HG02678 (cell line): ENCODE measurements around the gene PRPSAP1.
A peak's percentile ranks its signal among the peaks of the same experiment; 100 is the strongest.
"Not testable (repeated sequence)": the region's sequence is repeated elsewhere in the genome, so short reads cannot be mapped to it uniquely, and the experiment has no call there.

Experiments used
- ATAC-seq: cut with Tn5 transposase; IDR thresholded peaks from one replicate; pipeline ENCODE4 v1.9.1; 2021; ENCODE audit warnings: mild to moderate bottlenecking, moderate library complexity; ENCODE audit not compliant: unreplicated experiment

PRPSAP1 gene

GRCh38 chr17:76360461-76360860 lies 6.7 kb upstream of the PRPSAP1 start:
- ATAC-seq, result no peak

DNA sequence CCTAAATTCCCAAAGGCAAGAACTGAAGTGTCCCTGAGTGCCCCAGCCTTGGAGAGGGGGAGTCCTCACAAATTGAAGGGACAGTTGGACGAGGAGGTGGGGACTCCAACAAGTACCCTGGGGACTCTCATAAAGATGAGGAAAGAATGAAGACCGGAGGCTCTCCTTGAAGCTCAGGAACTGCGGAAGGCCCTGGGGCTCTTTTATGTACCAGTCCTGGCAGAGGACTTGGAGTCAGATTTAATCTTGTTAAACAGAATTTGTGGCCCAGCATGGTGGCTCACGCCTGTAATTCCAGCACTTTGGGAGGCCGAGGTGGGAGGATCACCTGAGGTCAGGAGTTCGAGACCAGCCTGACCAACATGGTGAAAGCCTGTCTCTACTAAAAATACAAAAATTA lies 6.1 kb upstream of the PRPSAP1 start:
- not testable (repeated sequence) for ATAC-seq

- no peak for ATAC-seq
Observed at GRCh38 chr17:76359375-76359774, 5.7 kb upstream of the PRPSAP1 start.

- no peak for ATAC-seq
Observed at GRCh38 chr17:76357597-76358158, 4.0 kb upstream of the PRPSAP1 start.

DNA sequence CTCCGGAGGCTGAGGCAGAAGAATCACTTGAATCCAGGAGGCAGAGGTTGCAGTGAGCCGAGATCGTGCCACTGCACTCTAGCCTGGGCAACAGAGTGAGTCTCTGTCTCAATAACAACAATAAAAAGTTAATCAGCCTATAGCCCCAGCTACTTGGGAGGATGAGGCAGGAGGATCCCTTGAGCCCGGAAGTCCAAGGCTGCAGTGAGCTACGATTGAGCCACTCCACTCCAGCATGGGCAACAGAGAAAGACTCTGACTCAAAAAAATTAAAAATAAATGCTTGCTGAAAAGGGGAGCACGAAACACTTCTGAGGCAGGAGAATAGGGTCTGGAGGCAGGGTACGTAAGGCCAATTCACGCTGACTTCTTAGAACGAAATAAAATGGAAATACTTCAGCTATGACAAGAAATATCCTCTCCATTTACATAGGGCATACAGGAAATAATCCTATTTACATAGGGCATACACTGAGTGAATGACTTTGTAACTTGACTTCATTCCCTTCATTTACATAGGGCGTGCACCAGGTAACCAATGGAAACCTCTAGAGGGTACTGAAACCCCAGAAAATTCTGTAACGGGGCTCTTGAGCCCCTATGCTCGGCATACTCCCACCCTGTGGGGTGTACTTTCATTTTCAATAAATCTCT lies 3.2 kb upstream of the PRPSAP1 start:
- ATAC-seq, result no peak

- no peak for ATAC-seq
Observed at GRCh38 chr17:76354747-76355310, 1.1 kb upstream of the PRPSAP1 start.

DNA sequence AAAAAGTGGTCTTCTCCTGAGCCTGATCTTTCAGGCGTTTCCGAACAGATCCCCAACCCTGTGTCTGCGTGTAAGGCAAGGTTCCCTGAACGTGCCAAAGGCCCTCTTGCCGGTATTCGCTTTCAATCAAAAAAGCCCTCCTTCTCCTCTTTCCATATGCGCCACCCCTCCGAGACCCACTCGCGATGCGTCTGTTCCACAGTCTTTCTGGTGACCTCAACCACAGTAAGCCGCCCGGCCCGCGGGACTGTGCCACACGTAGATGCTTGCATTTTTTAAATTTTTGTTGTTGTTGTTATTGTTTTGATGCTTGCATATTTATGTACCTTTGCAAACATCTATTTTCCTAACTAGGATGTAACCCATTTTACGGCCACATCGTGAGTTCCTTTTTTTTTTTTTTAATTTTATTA lies 607 bp upstream of the PRPSAP1 start:
- ATAC-seq, result no peak

- peak; percentile 8 for ATAC-seq
Observed at GRCh38 chr17:76353004-76353598, 615 bp downstream of the PRPSAP1 start.

- no peak for ATAC-seq
Observed at GRCh38 chr17:76351526-76352071, 2.1 kb downstream of the PRPSAP1 start.

GRCh38 chr17:76350463-76350862 lies 3.3 kb downstream of the PRPSAP1 start:
- no peak for ATAC-seq

DNA sequence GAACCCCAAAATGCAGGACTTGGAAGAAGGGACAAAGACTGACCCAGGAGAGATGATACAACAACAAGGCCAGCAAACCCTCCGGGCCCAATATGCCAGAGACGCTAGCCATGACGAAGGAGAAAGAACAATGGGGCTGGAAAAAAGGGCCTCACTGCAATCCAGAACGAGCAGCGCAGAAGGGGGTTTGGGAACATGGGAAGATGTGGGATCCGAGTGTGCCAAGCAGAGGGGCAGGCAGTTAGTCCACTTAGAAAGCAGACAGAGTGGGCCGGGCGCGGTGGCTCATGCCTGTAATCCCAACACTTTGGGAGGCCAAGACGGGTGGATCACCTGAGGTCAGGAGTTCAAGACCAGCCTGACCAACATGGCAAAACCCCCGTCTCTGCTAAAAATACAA lies 6.8 kb downstream of the PRPSAP1 start:
- not testable (repeated sequence) for ATAC-seq

DNA sequence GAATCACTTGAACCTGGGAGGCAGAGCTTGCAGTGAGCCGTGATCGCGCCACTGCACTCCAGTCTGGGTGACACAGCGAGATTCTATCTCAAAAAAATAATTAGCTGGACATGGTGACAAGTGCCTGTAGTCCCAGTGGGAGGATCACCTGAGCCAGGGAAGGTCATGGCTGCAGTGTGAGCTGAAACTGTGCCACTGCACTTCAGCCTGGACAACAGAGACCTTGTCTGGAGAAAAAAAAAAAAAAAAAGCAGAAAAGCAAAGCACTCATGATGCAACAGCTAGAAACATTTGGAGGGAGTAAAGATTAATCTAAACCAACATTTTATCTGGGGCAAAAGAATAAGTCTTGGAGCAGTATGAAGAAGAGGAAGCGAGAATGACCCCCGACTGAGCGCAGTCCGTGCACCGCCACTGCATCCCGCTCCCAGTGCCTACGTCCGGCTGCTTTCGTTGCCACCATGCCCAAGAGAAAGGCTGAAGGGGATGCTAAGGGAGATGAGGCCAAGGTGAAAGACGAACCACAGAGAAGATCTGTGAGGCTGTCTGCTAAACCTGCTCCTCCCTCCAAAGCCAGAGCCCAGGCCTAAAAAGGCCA lies 8.2 kb downstream of the PRPSAP1 start:
- no peak for ATAC-seq

DNA sequence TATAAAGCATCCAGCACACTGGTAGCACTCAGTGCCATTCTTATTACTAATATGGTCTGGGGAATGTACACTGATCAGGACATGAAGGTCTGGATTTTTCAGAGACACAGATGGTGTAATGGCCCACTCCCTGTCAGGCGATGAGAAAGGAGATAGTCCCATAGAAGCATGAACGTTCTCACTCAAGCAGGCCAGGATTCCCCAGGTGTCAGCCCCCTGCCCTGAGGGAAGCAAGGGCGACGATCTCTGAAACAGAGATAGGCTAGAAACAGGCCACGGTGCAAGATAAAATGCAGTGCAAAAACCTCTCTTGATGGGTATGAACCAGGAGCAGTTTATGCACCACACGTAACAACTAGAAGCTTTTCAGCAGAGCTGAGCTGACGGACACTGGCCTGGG lies 10.6 kb downstream of the PRPSAP1 start:
- ATAC-seq, result no peak

GRCh38 chr17:76341301-76341700 lies 12.4 kb downstream of the PRPSAP1 start:
- ATAC-seq, result no peak

GRCh38 chr17:76337413-76337777 lies 16.3 kb downstream of the PRPSAP1 start:
- ATAC-seq, result no peak

DNA sequence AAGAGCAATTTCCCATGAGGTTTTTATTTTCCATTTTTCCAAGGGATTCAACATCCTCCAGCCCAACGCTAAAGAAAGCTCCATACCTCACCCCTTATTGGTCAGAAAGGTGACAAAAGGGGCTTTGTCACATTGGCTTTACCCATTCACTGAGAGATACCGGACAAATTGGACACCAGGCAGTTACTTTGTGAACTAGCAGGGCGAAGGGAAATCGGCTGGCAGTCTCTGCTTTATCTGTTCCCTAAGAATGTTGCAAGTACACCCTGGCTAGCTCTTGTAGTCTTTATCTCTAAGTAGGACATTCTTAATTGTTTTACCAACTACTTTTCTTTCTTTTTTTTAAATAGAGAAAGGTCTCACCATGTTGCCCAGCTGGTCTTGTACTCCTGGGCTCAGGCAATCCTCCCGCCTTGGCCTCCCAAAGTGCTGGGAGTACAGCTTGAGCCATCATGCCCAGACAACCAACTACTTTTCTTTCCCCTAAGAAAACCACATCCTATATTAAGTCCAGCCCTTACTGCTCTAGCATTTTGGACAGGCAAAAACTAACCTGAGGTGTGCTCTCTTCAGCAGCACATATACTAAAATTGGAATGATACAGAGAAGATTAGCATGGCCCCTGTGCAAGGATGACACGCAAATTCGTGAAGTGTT lies 16.8 kb downstream of the PRPSAP1 start:
- ATAC-seq, result no peak

DNA sequence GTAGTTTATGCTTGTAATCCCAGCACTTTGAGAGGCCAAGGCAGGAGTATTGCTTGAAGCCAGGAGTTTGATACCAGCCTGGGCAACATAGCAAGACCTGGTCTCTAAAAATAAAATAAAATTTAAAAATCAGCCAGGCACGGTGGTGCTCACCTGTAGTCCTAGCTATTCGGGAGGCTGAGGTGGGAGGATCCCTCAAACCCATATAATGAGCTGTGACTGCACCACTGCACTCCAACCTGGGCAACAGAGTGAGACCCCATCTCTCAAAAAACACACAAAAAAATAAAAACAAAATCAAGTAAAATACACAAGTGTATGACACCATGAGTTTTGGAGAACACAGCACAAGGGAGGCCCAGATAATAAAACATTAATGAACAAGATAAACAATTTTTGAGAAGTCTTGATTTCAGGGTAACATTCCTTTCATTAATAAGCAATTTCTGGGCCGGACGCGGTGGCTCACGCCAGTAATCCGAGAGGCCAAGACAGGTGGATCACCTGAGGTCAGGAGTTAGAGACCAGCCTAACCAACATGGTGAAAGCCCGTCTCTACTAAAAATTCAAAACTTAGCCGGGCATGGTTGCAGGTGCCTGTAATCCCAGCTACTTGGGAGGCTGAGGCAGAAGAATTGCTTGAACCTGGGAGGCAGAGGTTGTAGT lies 17.9 kb downstream of the PRPSAP1 start:
- ATAC-seq, result no peak

GRCh38 chr17:76333673-76334505 lies 19.8 kb downstream of the PRPSAP1 start:
- no peak for ATAC-seq

DNA sequence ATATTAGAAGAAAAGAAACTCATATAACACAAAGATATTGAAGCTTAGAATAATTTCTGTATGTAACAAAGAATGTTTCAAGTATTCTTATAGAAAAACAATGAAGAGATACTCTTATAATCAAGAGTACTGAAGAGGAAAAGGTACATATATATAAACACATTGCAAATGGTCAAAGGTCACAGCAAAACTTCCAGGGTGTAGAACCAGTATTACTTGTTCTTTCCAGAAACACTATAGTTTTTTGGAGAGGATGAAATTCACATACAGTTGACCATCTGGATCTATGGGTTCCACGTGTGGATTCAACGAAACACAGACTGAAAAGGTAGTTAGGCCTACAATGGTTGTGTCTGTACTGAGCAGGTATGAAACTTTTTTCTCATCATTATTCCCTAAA lies 22.6 kb downstream of the PRPSAP1 start:
- ATAC-seq, result no peak

GRCh38 chr17:76329664-76330063 lies 24.1 kb downstream of the PRPSAP1 start:
- no peak for ATAC-seq
